GM10266 (cell line): ENCODE results near the gene SPATS2L.
A peak's percentile ranks its signal among the peaks of the same experiment; 100 is the strongest.

Experiments used
- DNase-seq: peaks from one replicate; pipeline ENCODE4 v3.0.0; 2012; ENCODE audit errors: extremely low spot score
- CTCF ChIP-seq: IDR thresholded peaks from 2 replicates; pipeline ENCODE4 v1.5.1; 2012; ENCODE audit warnings: mild to moderate bottlenecking, low read depth; ENCODE audit not compliant: control insufficient read depth, insufficient read depth; ENCODE audit errors: missing control alignments

Gene SPATS2L

GRCh38 chr2:200365209-200365608, 58.7 kb downstream of the SPATS2L start:
- no peak for TF ChIP-seq CTCF
- DNase-seq = no peak

GRCh38 chr2:200367155-200367554, 60.7 kb downstream of the SPATS2L start:
- TF ChIP-seq CTCF = no peak
- no peak for DNase-seq

GRCh38 chr2:200369886-200370285, 63.4 kb downstream of the SPATS2L start:
- no peak for DNase-seq
- TF ChIP-seq CTCF = no peak

- no peak for TF ChIP-seq CTCF
- peak; percentile 14 for DNase-seq
Observed at GRCh38 chr2:200373231-200373630, 66.7 kb downstream of the SPATS2L start.

GRCh38 chr2:200373973-200374416, 67.5 kb downstream of the SPATS2L start:
- DNase-seq = peak; percentile 22
- TF ChIP-seq CTCF = no peak

- no peak for TF ChIP-seq CTCF
- DNase-seq = no peak
Observed at GRCh38 chr2:200376513-200377354, 70.2 kb downstream of the SPATS2L start.
